HepG2 (cell line): ENCODE measurements around the gene FLAD1.

Experiments used
- KLF9 ChIP-seq: IDR thresholded peaks from 2 replicates; pipeline ENCODE4 v1.6.1; 2016; ENCODE audit warnings: low read depth
- NFE2 ChIP-seq: sonication (generic); formaldehyde crosslinking; IDR thresholded peaks from 2 replicates; pipeline ENCODE4 v1.4.0; 2020; ENCODE audit warnings: missing genetic modification reagents
- ZBTB40 ChIP-seq, 2 experiments: fragments of 450-650 bp in 1 of 2; sonication (generic) in 1 of 2; formaldehyde crosslinking in 1 of 2; IDR thresholded peaks; 2 replicates each; pipeline versions ENCODE4 v1.6.1 to v1.8.0; 2016 to 2022; ENCODE audit warnings: antibody characterized with exemption in 1 of 2, mild to moderate bottlenecking in 1 of 2, missing genetic modification reagents in 1 of 2
- ZNF24 ChIP-seq: fragments of 450-650 bp; IDR thresholded peaks from 2 replicates; pipeline ENCODE4 v1.6.1; 2017; ENCODE audit warnings: antibody characterized with exemption, mild to moderate bottlenecking
- ZNF3 ChIP-seq: IDR thresholded peaks from 2 replicates; pipeline ENCODE4 v1.7.0; 2017; ENCODE audit warnings: inconsistent platforms
- ZNF878 ChIP-seq: sonication (generic); formaldehyde crosslinking; IDR thresholded peaks from 2 replicates; pipeline ENCODE4 v1.8.1; 2023; ENCODE audit warnings: mild to moderate bottlenecking, missing genetic modification reagents, moderate library complexity
- TF ChIP-seq, protein P1 (sequence below): sonication (generic); formaldehyde crosslinking; IDR thresholded peaks from 2 replicates; pipeline ENCODE4 v1.5.0; 2020; ENCODE audit warnings: mild to moderate bottlenecking, missing genetic modification reagents, moderate library complexity

DNA sequence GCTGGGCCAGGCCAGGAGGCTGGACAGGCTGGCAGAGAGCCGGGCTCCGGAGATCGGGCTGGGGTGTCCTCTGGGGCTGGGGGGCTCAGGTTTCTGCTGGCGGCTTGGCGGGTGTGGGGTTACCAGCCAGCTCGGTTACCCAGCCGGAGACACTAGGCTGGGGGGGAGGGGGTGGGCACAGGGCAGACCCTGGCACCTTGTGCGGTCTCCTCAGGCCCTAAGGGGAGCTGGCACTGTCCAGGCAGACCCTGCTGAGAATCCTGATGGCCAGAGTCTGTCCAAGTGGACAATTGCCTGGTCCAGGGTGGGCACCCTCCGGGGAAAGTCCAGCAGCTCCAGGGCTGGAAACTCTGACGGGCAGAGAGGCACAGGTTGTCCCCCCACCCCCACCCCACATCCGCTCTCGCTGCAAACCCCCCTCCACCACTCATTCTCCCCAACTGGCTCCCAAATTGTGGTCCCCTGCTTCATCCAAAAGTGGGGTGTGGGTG lies 26.1 kb downstream of the FLAD1 start:
- TF ChIP-seq NFE2 (no peak), ZNF24 (no peak), KLF9 (CRISPR knock-in tag) (no peak), ZNF3 (CRISPR knock-in tag) (no peak), ZNF878 (no peak), ZBTB40 (IDR thresholded peaks at IDR 0.05) (no peak), ZBTB40 (CRISPR knock-in tag; IDR thresholded peaks at IDR 0.05) (no peak)
- TF ChIP-seq, protein P1, sequence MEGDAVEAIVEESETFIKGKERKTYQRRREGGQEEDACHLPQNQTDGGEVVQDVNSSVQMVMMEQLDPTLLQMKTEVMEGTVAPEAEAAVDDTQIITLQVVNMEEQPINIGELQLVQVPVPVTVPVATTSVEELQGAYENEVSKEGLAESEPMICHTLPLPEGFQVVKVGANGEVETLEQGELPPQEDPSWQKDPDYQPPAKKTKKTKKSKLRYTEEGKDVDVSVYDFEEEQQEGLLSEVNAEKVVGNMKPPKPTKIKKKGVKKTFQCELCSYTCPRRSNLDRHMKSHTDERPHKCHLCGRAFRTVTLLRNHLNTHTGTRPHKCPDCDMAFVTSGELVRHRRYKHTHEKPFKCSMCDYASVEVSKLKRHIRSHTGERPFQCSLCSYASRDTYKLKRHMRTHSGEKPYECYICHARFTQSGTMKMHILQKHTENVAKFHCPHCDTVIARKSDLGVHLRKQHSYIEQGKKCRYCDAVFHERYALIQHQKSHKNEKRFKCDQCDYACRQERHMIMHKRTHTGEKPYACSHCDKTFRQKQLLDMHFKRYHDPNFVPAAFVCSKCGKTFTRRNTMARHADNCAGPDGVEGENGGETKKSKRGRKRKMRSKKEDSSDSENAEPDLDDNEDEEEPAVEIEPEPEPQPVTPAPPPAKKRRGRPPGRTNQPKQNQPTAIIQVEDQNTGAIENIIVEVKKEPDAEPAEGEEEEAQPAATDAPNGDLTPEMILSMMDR (CRISPR knock-in tag): no peak
